NCI-H2029 (cell line): ENCODE measurements around the gene FAM118B.
A peak's percentile ranks its signal among the peaks of the same experiment; 100 is the strongest.

ENCODE experiments used
- DNase-seq: peaks from one replicate; lab custom pipeline; 2025; lab: John Stamatoyannopoulos, UW

FAM118B gene

GRCh38 chr11:126310200-126310991 lies 98.8 kb downstream of the FAM118B start:
- DNase-seq = peak; percentile 57

GRCh38 chr11:126310992-126311310 lies 99.4 kb downstream of the FAM118B start:
- no peak for DNase-seq

- DNase-seq = no peak
Observed at GRCh38 chr11:126311401-126312291, 100.1 kb downstream of the FAM118B start.
